CD4-positive, alpha-beta T cell treated with Interleukin-10 for 1 hour (primary cell): ENCODE measurements around the gene PHKB.

ENCODE experiments used
- DNase-seq: peaks from one replicate; pipeline ENCODE4 v3.0.0-alpha.2; 2020

Gene PHKB

GRCh38 chr16:47571711-47572110 lies 110.6 kb downstream of the PHKB start:
- DNase-seq: no peak

GRCh38 chr16:47574091-47575054 lies 113.2 kb downstream of the PHKB start:
- DNase-seq: peak; percentile 24

- DNase-seq: no peak
Measured at GRCh38 chr16:47577029-47577428, 115.9 kb downstream of the PHKB start.

GRCh38 chr16:47578033-47578432 lies 116.9 kb downstream of the PHKB start:
- no peak for DNase-seq

GRCh38 chr16:47578573-47578972 lies 117.4 kb downstream of the PHKB start:
- DNase-seq: no peak

GRCh38 chr16:47581114-47581513 lies 120.0 kb downstream of the PHKB start:
- no peak for DNase-seq

- DNase-seq: no peak
Measured at GRCh38 chr16:47584464-47585225, 123.5 kb downstream of the PHKB start.

GRCh38 chr16:47586121-47586520 lies 125.0 kb downstream of the PHKB start:
- DNase-seq: no peak

GRCh38 chr16:47590472-47590871 lies 129.3 kb downstream of the PHKB start:
- DNase-seq: no peak

- DNase-seq: no peak
Measured at GRCh38 chr16:47592232-47592631, 131.1 kb downstream of the PHKB start.

- no peak for DNase-seq
Measured at GRCh38 chr16:47599512-47599911, 138.4 kb downstream of the PHKB start.

GRCh38 chr16:47600376-47600775 lies 139.2 kb downstream of the PHKB start:
- DNase-seq: no peak

- DNase-seq: no peak
Measured at GRCh38 chr16:47604306-47604705, 143.2 kb downstream of the PHKB start.

GRCh38 chr16:47611042-47611441 lies 149.9 kb downstream of the PHKB start:
- no peak for DNase-seq

GRCh38 chr16:47611848-47612493 lies 150.8 kb downstream of the PHKB start:
- DNase-seq: no peak

- no peak for DNase-seq
Measured at GRCh38 chr16:47612711-47613110, 151.6 kb downstream of the PHKB start.

GRCh38 chr16:47613251-47613650 lies 152.1 kb downstream of the PHKB start:
- no peak for DNase-seq

- DNase-seq: no peak
Measured at GRCh38 chr16:47617732-47618131, 156.6 kb downstream of the PHKB start.

GRCh38 chr16:47622451-47623176 lies 161.5 kb downstream of the PHKB start:
- DNase-seq: no peak

- DNase-seq: no peak
Measured at GRCh38 chr16:47624563-47624962, 163.4 kb downstream of the PHKB start.

GRCh38 chr16:47625115-47625567 lies 164.0 kb downstream of the PHKB start:
- no peak for DNase-seq

- no peak for DNase-seq
Measured at GRCh38 chr16:47626246-47626645, 165.1 kb downstream of the PHKB start.
